ENCODE results near the gene ZNF493.

Gene ZNF493

GRCh38 chr19:21396893-21397572, at the start of gene ZNF493:
TSS of gene ZNF493 (plus strand) at chr19:21397133. CDS start at chr19:21397238, 105 bp downstream.
- TF ChIP-seq, protein P1, sequence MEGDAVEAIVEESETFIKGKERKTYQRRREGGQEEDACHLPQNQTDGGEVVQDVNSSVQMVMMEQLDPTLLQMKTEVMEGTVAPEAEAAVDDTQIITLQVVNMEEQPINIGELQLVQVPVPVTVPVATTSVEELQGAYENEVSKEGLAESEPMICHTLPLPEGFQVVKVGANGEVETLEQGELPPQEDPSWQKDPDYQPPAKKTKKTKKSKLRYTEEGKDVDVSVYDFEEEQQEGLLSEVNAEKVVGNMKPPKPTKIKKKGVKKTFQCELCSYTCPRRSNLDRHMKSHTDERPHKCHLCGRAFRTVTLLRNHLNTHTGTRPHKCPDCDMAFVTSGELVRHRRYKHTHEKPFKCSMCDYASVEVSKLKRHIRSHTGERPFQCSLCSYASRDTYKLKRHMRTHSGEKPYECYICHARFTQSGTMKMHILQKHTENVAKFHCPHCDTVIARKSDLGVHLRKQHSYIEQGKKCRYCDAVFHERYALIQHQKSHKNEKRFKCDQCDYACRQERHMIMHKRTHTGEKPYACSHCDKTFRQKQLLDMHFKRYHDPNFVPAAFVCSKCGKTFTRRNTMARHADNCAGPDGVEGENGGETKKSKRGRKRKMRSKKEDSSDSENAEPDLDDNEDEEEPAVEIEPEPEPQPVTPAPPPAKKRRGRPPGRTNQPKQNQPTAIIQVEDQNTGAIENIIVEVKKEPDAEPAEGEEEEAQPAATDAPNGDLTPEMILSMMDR (conservative IDR thresholded peaks at IDR 0.05), result no peak

GRCh38 chr19:21352830-21353229, 44.1 kb upstream of the ZNF493 start:
- no peak overlapping the region for H3K27ac ChIP-seq
- TF ChIP-seq, protein P1 (conservative IDR thresholded peaks at IDR 0.05), result no peak

More at GRCh38 chr19:21396893-21397572, at the start of gene ZNF493:
- H3K27ac ChIP-seq, result peak within 1 kb of the TSS; percentile 72

- peak within 1 kb of the TSS; percentile 74 for H3K27ac ChIP-seq
- TF ChIP-seq, protein P1 (conservative IDR thresholded peaks at IDR 0.05), result no peak
Observed at GRCh38 chr19:21358768-21359451, 38.0 kb upstream of the ZNF493 start, which contains the start of gene ZNF738. TSS of gene ZNF738 (plus strand) at chr19:21359000. CDS start at chr19:21359141, 141 bp downstream.

- TF ChIP-seq, protein P1 (conservative IDR thresholded peaks at IDR 0.05), result no peak
Observed at GRCh38 chr19:21362291-21362690, 34.6 kb upstream of the ZNF493 start.

GRCh38 chr19:21383980-21384582, 12.9 kb upstream of the ZNF493 start:
- TF ChIP-seq, protein P1 (conservative IDR thresholded peaks at IDR 0.05), result no peak
- no peak overlapping the region for H3K27ac ChIP-seq

More at GRCh38 chr19:21362291-21362690, 34.6 kb upstream of the ZNF493 start:
- no peak overlapping the region for H3K27ac ChIP-seq

GRCh38 chr19:21396121-21396520, 812 bp upstream of the ZNF493 start:
- H3K27ac ChIP-seq, result peak overlapping the region; percentile 72
- TF ChIP-seq, protein P1 (conservative IDR thresholded peaks at IDR 0.05), result no peak

DNA sequence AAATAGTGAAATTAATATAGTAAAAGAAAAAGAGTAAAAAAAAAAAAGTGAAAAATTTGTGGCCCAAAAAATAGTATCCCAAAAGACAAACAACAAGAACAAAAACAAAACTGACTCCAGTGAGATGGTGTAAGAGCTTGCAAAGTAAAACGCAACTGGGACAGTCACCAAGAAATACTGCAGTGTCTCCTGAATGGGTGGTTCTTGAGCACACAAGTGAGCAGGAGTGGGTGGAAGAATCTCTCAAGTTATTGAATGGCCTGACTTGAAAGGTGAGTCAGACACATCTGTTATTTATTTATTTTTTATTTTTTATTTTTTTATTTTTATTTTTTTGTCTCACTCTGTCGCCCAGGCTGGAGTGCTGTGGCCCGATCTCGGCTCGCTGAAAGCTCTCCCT, 1.9 kb downstream of the ZNF493 start:
- TF ChIP-seq, protein P1 (conservative IDR thresholded peaks at IDR 0.05), result no peak

More for the DNA sequence above, 1.9 kb downstream of the ZNF493 start:
- H3K27ac ChIP-seq, result no peak overlapping the region
